K562 (cell line): Measurements from ENCODE around the gene MAP3K6. TPM values are rescaled to one million over a fixed set of nuclear protein-coding genes. Genes with fewer than 3 reads are reported as not detected.

Experiments
- BHLHE40 ChIP-seq: IDR thresholded peaks from 2 replicates; pipeline ENCODE4 v1.6.1; 2011; ENCODE audit warnings: low read length, improper control_type of control experiment
- CTBP1 ChIP-seq: fragments of 450-650 bp; IDR thresholded peaks from 2 replicates; pipeline ENCODE4 v1.6.1; 2016; ENCODE audit warnings: borderline replicate concordance
- FIP1L1 ChIP-seq: fragments of 200-400 bp; formaldehyde crosslinking; IDR thresholded peaks from 2 replicates; pipeline ENCODE4 v1.6.1; 2018; ENCODE audit warnings: mild to moderate bottlenecking, low read depth, low read length; ENCODE audit not compliant: poor library complexity, severe bottlenecking
- FOXK2 ChIP-seq, 2 experiments: fragments of 450-650 bp; IDR thresholded peaks in 1 of 2; conservative IDR thresholded peaks in 1 of 2; 2 replicates each; pipeline ENCODE4 v1.6.1; 2016; ENCODE audit warnings: low read depth in 2 of 2, mild to moderate bottlenecking in 1 of 2
- MTF1 ChIP-seq: fragments of 250-450 bp; sonication (Bioruptor Pico); IDR thresholded peaks from 2 replicates; pipeline ENCODE4 v1.9.0; 2021; ENCODE audit warnings: moderate library complexity, mild to moderate bottlenecking, inconsistent platforms, borderline replicate concordance
- MYC ChIP-seq, 2 experiments: fragments of 250-450 bp in 1 of 2; sonication (Bioruptor Pico) in 1 of 2; IDR thresholded peaks; 2 replicates each; pipeline versions ENCODE4 v1.5.1 to v1.6.1; 2012 to 2021; ENCODE audit warnings: low read depth in 2 of 2, borderline replicate concordance in 1 of 2, improper control_type of control experiment in 1 of 2, low read length in 1 of 2, mild to moderate bottlenecking in 1 of 2, moderate library complexity in 1 of 2
- PCBP1 ChIP-seq: fragments of 200-400 bp; formaldehyde crosslinking; IDR thresholded peaks from 2 replicates; pipeline ENCODE4 v1.6.1; 2018; ENCODE audit warnings: mild to moderate bottlenecking, low read depth, low read length; ENCODE audit not compliant: poor library complexity, severe bottlenecking
- RAD21 ChIP-seq, 2 experiments: fragments of 250-450 bp in 1 of 2; fragments of 450-650 bp in 1 of 2; sonication (Bioruptor Pico) in 1 of 2; formaldehyde crosslinking in 1 of 2; IDR thresholded peaks in 1 of 2; conservative IDR thresholded peaks in 1 of 2; 2 replicates each; pipeline versions ENCODE4 v1.4.0 to v1.8.0; 2020 to 2022; ENCODE audit warnings: mild to moderate bottlenecking in 2 of 2, moderate library complexity in 1 of 2
- RB1 ChIP-seq: fragments of 450-650 bp; IDR thresholded peaks from 2 replicates; pipeline ENCODE4 v1.6.1; 2017; ENCODE audit warnings: low read depth, mild to moderate bottlenecking
- RBM14 ChIP-seq: fragments of 200-400 bp; formaldehyde crosslinking; IDR thresholded peaks from 2 replicates; pipeline ENCODE4 v1.6.1; 2018; ENCODE audit warnings: low read depth, mild to moderate bottlenecking, low read length, moderate library complexity, borderline replicate concordance; ENCODE audit not compliant: insufficient read depth
- SOX6 ChIP-seq: fragments of 450-650 bp; IDR thresholded peaks from 2 replicates; pipeline ENCODE4 v1.6.1; 2014; ENCODE audit warnings: mild to moderate bottlenecking
- TFAP4 ChIP-seq: sonication (generic); formaldehyde crosslinking; IDR thresholded peaks from 2 replicates; pipeline ENCODE4 v1.8.0; 2022; ENCODE audit warnings: missing genetic modification reagents, mild to moderate bottlenecking, moderate library complexity, borderline replicate concordance
- ZBTB9 ChIP-seq: fragments of 450-650 bp; formaldehyde crosslinking; IDR thresholded peaks from 2 replicates; pipeline ENCODE4 v1.4.0; 2020; ENCODE audit warnings: mild to moderate bottlenecking, moderate library complexity
- polyA plus RNA-seq, 8 experiments: library from polyadenylated mRNA; depleted of rRNA in 4 of 8; stranded (reverse) in 5 of 8; unstranded in 3 of 8; fragments of >200 nt; fragmentation: Nextera tagmentation in 2 of 8; fragmentation: Illumina TruSeq in 1 of 8; extraction: Ambion mirVana in 2 of 8; extraction: Trizol in 1 of 8; gene quantifications; 2 replicates each; pipeline versions ENCODE4 v1.2.1 to v1.2.3, GENCODE V29; 2011 to 2014; ENCODE audit warnings: inconsistent platforms in 1 of 8, missing spikeins in 1 of 8
- total RNA-seq, 7 experiments: library from RNA; depleted of rRNA in 6 of 7; stranded (reverse); fragments of >200 nt in 6 of 7; fragmentation: Illumina TruSeq in 2 of 7; extraction: Trizol in 2 of 7; gene quantifications; 2 replicates each; pipeline versions ENCODE4 v1.2.1 to v1.2.3, GENCODE V29; 2011 to 2021; ENCODE audit warnings: low replicate concordance in 1 of 7
- TF ChIP-seq, protein P1 (sequence below): sonication (generic); formaldehyde crosslinking; IDR thresholded peaks from 2 replicates; pipeline ENCODE4 v1.8.1; 2023; ENCODE audit warnings: mild to moderate bottlenecking, missing genetic modification reagents
- TF ChIP-seq, protein P2 (sequence below), 2 experiments: IDR thresholded peaks; 2 replicates each; pipeline ENCODE4 v1.6.1; 2011; ENCODE audit warnings: borderline replicate concordance in 1 of 2, control low read depth in 1 of 2, low read depth in 1 of 2, low read length in 1 of 2, mild to moderate bottlenecking in 1 of 2, mixed read lengths in 1 of 2, moderate library complexity in 1 of 2; ENCODE audit not compliant: insufficient read depth in 1 of 2, insufficient read length in 1 of 2, poor library complexity in 1 of 2, severe bottlenecking in 1 of 2; ENCODE audit errors: extremely low read depth in 1 of 2
- TF ChIP-seq, protein P3 (sequence below): IDR thresholded peaks from 2 replicates; pipeline ENCODE4 v1.6.1; 2011; ENCODE audit warnings: borderline replicate concordance, low read depth, mild to moderate bottlenecking, moderate library complexity, low read length; ENCODE audit not compliant: insufficient read depth, poor library complexity, severe bottlenecking

Gene MAP3K6
- total and polyA plus RNA-seq, 9 of the 15 experiments (the other 6 are each of a cell fraction or from before 2014, with no cell fraction given), result 0.99 to 21.9 (median 7.0) TPM

- TF ChIP-seq, protein P1, sequence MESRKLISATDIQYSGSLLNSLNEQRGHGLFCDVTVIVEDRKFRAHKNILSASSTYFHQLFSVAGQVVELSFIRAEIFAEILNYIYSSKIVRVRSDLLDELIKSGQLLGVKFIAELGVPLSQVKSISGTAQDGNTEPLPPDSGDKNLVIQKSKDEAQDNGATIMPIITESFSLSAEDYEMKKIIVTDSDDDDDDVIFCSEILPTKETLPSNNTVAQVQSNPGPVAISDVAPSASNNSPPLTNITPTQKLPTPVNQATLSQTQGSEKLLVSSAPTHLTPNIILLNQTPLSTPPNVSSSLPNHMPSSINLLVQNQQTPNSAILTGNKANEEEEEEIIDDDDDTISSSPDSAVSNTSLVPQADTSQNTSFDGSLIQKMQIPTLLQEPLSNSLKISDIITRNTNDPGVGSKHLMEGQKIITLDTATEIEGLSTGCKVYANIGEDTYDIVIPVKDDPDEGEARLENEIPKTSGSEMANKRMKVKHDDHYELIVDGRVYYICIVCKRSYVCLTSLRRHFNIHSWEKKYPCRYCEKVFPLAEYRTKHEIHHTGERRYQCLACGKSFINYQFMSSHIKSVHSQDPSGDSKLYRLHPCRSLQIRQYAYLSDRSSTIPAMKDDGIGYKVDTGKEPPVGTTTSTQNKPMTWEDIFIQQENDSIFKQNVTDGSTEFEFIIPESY (CRISPR knock-in tag), result peak; percentile 43; the same call in 1 of the 2 replicates
- TF ChIP-seq, protein P2, sequence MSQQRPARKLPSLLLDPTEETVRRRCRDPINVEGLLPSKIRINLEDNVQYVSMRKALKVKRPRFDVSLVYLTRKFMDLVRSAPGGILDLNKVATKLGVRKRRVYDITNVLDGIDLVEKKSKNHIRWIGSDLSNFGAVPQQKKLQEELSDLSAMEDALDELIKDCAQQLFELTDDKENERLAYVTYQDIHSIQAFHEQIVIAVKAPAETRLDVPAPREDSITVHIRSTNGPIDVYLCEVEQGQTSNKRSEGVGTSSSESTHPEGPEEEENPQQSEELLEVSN (IDR thresholded peaks at IDR 0.05; ENCODE audit: borderline replicate concordance in 1 of 2, extremely low read depth in 1 of 2, insufficient read depth in 1 of 2, insufficient read length in 1 of 2, low read depth in 1 of 2, low read length in 1 of 2, poor library complexity in 1 of 2, severe bottlenecking in 1 of 2), result peak in 1 of 2 experiments; percentile 33
- TF ChIP-seq MYC (IDR thresholded peaks at IDR 0.05; ENCODE audit: low read depth, low read length) (peak; percentile 67), MYC (CRISPR knock-in tag; IDR thresholded peaks at IDR 0.05; ENCODE audit: borderline replicate concordance, low read depth) (no peak), RB1 (peak; percentile 72), ZBTB9 (CRISPR knock-in tag) (peak; percentile 29; the same call in 1 of the 2 replicates), SOX6 (0 out of 2 replicates have a peak, but pooled peaks have one; percentile 17), FOXK2 (conservative IDR thresholded peaks at IDR 0.05 in 1 of 2, IDR thresholded peaks at IDR 0.05 in 1 of 2; ENCODE audit: low read depth in 2 of 2) (peak; percentile 34 to 54; a peak in 1 of 4 replicates), TFAP4 (CRISPR knock-in tag) (peak; percentile 78; the same call in 1 of the 2 replicates), CTBP1 (peak; percentile 65), RAD21 (CRISPR knock-in tag; conservative IDR thresholded peaks at IDR 0.05 in 1 of 2, IDR thresholded peaks at IDR 0.05 in 1 of 2) (peak; percentile 61 to 84), PCBP1 (peak; percentile 2), BHLHE40 (no peak), MTF1 (CRISPR knock-in tag) (no peak), FIP1L1 (peak; percentile 76), RBM14 (no peak)
- TF ChIP-seq, protein P3, sequence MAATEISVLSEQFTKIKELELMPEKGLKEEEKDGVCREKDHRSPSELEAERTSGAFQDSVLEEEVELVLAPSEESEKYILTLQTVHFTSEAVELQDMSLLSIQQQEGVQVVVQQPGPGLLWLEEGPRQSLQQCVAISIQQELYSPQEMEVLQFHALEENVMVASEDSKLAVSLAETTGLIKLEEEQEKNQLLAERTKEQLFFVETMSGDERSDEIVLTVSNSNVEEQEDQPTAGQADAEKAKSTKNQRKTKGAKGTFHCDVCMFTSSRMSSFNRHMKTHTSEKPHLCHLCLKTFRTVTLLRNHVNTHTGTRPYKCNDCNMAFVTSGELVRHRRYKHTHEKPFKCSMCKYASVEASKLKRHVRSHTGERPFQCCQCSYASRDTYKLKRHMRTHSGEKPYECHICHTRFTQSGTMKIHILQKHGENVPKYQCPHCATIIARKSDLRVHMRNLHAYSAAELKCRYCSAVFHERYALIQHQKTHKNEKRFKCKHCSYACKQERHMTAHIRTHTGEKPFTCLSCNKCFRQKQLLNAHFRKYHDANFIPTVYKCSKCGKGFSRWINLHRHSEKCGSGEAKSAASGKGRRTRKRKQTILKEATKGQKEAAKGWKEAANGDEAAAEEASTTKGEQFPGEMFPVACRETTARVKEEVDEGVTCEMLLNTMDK, result peak; percentile 90
These were observed 9.3 kb downstream of the MAP3K6 start (continued) for GRCh38 chr1:27357281-27358037.
